GM19023 (cell line): ENCODE data around the gene KATNIP.

ENCODE experiments used
- ATAC-seq: cut with Tn5 transposase; IDR thresholded peaks from one replicate; pipeline ENCODE4 v1.9.1; 2021; ENCODE audit warnings: mild to moderate bottlenecking, moderate library complexity; ENCODE audit not compliant: unreplicated experiment

The KATNIP gene

DNA sequence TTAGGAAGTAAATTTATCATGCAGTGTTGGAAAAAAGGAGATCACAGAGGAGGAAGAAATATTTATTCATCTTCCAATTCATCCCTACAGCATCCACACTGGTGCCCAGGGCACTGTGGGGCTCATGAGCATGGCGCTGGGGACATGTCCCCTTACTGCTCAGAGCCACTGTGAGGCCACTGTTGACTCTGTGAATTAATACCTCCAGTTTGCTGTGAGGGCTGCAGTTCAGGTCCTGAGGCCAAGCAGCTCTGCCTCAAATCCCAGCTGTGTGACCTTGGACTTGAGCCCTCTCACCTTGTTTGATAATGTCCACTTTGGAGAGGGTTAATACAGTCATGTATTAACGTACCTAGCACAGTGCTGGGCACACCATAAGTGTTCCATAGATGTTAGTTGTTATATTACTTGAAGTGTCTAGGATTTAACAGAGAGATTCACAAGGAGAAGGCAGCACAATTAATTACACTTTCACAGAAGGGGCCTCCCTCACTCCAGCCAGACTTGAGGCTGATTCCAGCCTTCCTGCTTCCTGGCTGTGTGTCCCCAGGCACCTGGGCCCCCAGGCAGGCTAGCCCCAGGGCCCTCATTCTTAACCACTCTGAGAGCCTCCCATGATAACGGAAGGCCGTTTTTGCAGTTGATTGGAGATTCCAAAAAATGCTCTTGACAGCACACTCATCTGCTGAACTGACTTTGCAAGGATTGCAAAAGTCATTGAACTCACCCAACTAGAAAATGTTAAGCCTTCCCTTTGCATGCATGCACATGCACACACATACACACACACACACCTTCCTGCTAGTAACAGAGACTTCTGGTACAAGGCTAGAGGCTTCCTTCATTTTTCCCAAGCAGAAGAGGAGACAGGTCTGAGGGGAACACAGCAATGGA lies 29.4 kb downstream of the KATNIP start:
- ATAC-seq, result no peak

DNA sequence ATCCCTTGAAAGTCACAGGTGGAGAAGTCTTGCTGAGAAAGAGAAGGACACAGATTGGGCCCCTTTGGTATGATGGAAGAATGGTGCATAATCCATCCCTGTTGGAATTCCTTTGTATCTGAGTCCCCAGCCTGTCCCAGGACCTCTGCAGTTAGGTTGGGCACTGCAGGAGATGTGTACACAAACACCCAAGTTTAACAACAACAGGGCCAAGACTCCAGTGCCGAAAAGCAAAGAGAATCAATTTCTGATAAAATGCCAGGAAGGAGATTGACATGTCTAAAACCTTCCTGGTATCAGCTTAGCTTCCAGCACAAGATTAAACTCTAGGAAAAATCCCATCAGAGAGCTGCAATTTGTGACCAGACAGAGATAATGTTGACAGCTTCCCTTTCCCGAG lies 32.9 kb downstream of the KATNIP start:
- ATAC-seq, result no peak

DNA sequence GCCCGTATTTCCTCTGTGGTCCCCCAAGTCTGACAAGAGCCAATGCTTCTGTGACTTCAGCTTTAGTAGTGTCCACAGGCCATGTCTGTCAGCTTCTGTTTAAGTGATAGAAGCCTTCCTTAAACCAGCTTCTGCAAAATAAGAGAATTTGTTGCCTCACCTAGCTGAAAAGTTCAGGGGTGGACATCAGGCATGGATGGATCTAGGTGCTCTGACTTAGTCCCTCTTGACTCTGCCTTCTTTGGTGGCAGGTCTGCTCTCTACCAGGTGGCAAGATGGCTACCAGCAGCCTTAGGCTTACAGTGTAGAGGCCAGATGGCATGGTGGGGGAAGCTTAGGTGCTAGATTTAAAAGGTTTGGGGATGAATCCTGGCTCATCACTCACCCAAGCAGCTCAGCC lies 33.7 kb downstream of the KATNIP start:
- ATAC-seq, result no peak

DNA sequence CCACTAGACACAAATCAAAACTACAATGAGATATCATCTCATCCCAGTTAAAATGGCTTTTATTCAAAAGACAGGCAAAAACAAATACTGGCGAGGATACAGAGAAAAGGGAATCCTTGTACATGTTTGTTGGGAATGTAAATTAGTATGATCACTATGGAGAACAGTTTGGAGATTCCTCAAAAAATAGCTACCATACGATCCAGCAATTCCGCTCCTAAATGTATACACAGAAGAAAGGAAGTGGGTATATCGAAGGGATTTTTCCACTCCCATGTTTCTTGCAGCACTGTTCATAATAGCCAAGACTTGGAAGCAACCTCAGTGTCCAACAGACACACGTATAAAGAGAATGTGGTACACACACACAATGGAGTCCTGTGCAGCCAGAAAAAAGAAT lies 35.3 kb downstream of the KATNIP start:
- ATAC-seq, result no peak

DNA sequence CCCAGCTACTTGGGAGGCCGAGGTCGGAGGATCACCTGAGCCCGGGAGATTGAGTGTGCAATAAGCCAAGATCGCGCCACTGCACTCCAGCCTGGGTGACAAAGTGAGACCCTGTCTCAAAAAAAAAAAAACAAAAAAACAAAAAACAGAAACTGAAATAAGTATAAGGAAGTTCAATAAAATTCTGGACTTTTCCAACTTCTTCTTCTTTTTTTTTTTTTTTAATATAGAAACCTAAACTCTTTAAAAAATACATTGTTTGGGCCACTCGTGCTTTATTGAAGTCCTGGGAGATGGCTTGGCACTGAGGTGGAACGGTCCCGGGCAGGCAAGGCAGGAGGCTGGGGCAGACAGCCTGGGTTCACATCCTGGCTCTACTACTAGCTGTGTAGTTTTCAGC lies 36.8 kb downstream of the KATNIP start:
- no peak for ATAC-seq

DNA sequence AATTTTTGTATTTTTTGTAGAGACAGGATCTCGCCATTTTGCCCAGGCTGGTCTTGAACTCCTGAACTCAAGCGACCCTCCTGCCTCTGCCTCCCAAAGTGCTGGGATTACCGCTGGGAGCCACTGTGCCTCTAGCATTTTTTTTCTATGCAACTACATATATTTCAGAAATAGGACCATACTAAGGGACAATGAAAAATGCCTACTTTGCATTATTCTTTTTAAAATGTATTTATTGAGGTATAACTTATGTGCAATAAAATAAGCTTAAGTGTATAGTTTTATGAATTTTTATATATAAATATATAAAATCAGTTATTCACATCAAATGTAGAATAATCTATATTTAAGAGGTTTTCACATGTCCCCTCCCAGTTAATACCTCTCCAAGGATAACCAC lies 38.1 kb downstream of the KATNIP start:
- ATAC-seq, result no peak

DNA sequence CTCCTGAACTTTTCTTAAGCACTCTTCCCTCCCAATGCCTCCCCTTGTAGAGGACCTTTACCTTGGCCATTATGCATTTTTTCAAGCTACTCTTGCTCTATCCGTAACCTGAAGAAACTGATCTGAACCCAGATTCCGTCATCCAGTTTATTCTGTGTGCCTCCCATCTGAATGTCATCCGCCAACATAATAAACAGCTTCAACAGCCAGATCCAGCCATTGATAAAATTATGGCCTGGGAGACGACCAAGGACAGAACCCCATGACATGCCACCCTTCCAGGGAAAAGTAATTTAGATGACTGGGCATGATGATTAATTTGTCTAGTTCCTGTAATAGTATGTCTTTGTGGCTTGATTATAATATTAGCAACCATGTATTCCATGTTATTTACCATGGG lies 41.9 kb downstream of the KATNIP start:
- no peak for ATAC-seq

DNA sequence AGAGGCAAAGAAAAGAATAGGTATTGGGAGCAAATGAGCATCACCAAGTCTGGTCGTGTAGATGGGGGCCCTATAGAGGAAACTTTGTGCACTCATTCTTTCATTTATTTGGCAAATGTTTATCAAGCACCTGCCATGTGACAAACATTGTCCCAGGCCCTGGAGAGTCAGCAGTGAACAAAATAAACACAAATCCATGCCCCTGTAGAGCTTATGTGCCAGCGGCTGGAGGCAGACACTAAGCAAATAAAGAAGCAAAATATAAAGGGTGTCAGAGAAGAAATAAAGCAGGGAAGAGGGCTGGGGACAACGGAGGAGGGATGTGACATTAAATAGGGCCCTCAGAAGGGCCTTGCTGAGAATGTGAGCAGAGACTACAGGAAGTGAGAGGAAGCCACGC lies 45.5 kb downstream of the KATNIP start:
- ATAC-seq, result no peak

DNA sequence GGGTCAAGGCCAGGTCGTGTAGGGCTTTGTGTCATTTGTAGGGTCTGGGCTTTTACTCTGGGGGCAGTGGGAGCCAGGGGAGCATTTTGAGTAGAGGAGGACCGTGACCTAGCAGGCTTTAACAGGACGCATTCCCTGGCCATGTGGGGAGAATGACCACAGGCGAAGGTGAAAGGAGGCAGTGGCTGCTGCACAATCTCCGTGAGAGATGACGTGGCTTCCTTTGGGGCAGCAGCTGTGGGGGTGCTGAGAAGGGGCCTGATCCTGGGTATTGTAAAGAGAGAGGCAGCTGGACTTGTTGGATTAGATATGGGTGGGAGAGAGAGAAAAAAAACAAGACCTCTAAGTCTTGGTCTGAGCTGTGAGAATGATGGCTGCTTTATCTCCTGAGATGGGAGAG lies 46.0 kb downstream of the KATNIP start:
- ATAC-seq, result no peak

DNA sequence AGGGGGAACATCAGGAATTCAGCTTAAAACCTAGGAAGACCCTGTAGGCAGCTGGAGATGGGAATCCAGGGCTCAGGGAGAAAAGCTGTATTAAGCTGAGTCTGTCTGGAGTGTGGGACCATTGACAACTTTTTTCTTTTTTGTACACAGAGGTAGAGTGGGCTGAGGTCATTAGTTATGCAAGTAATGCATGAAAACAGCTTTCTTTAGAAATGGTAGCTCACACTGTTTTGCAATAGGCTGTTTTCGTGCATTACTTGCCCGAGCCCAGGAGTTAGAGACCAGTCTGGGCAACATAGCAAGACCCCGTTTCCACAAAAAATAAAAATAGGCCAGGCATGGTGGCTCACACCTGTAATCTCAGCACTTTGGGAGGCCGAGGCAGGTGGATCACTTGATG lies 46.5 kb downstream of the KATNIP start:
- ATAC-seq, result no peak

DNA sequence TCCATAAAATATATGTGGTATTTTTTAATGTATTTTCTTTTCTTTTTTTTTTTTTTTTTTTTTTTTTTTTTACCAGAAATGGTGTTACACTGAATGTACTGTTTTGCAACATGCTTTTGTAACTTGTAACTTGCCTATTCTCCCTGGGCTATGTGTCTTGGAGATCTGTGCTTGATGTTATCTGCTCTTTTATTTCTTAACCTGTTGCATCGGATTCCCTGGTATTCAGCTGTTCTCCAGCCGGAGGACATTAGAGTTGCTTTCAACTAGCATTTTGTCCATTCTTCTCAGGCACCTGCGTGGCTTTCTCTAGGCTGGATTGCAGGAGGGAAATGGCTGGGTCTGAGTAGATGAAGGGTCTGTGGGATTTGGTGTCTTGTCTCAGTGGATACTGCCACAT lies 47.4 kb downstream of the KATNIP start:
- ATAC-seq, result no peak

DNA sequence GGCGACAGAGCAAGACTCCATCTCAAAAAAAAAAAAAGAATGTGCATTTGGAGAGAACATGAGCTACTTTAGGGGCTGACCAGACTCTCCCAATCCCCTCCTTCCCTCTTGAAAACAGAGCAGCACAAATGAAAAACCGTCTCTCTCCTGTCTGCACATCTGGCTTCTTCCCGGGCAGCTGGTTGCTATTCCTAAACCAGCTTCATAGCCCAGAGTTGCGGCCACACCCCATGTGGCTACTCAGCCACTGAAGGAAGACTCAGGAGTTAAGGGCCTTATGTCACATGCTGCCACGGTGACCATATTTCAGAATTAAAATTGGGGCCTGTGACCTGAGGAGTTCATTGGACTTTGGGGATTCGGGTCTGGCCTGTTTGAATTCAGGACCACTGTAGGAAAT lies 48.3 kb downstream of the KATNIP start:
- no peak for ATAC-seq

DNA sequence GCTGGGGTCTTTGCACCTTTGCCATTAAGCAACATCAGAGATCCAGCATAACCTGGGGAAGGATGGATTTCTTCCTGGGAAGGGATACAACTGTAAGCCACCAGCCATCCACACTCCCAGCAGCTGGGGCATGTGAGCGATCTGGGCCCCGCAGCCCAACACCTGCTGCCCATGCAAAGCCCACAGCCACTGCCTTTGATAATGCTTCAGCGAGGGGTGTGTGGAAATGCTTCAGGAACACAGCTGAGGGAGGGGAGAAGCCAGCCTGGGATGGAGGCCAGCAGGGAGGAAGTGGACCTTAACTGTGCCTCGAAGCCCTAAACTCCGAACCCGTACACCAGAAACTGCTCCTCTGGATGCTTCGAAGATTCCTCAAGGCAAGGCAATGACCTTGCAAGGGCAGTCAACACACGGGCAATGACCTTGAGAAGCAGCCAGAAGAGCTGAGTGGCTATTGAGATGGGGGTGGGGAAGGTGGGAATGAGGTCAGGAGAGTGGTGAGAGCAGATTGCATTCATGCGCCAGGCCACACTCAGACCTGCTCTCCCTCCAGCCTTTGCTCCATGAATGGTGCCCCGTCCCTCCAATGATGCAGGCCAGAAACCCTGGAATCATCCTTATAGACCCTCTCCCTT lies 49.1 kb downstream of the KATNIP start:
- no peak for ATAC-seq

DNA sequence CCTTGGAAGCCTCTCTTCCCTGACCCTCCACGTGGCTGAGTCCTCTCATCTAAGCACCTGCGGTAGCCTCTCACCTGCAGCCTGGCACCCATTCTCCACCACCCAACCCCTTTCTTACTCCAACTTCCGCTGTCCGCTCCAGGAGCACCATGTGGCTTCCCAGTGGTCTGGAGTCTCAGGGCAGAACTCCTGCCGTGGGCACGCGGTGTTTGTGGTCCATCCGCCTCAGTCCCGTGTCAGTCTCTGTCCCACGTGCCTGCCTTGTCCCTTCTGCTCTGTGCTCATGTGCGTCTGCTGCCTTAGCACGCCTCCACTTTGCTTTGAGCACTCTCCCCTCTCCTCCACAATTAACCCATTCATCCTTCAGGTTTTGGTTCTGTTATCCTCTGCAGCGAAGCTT lies 49.7 kb downstream of the KATNIP start:
- ATAC-seq, result no peak
